SK-N-SH (cell line): ENCODE data around the gene TPO. TPM values are rescaled to one million over a fixed set of nuclear protein-coding genes. Genes with fewer than 3 reads are reported as not detected.

Experiments used
- CTCF ChIA-PET: fragments of 300-600, 350-600 bp; formaldehyde crosslinking; extraction: SDS; loops from one replicate; lab custom pipeline; 2021; lab: Yijun Ruan, JAX
- POLR2A ChIA-PET: fragments of 350-600 bp; sonication (Branson Sonifier 250); formaldehyde crosslinking; extraction: SDS; loops from one replicate; lab custom pipeline; 2020; ENCODE audit warnings: antibody characterized with exemption, inconsistent platforms; lab: Yijun Ruan, JAX
- DNase-seq: peaks from one replicate; pipeline ENCODE4 v3.0.0; 2012
- H2AFZ ChIP-seq: fragments of 200-600 bp; sonication (generic); 2 replicates; pipeline ENCODE4 v1.8.1; 2016; ENCODE audit warnings: antibody characterized with exemption, mild to moderate bottlenecking, low read depth
- H3F3A ChIP-seq: fragments of 200-600 bp; sonication (generic); replicated peaks from 2 replicates; pipeline ENCODE3; 2016; ENCODE audit warnings: antibody characterized with exemption, mild to moderate bottlenecking; ENCODE audit not compliant: insufficient read depth
- H3K27ac ChIP-seq, 2 experiments: fragments of 200-500 bp in 1 of 2; fragments of 200-600 bp in 1 of 2; sonication (Bioruptor generic) in 1 of 2; sonication (generic), shearing (Covaris generic) in 1 of 2; 2 replicates each; pipeline versions ENCODE4 v1.5.1 to v1.6.1; 2014 to 2016; ENCODE audit warnings: low read depth in 2 of 2, inconsistent platforms in 1 of 2, low read length in 1 of 2, mild to moderate bottlenecking in 1 of 2, mixed read lengths in 1 of 2
- H3K27me3 ChIP-seq: fragments of 200-600 bp; sonication (generic), shearing (Covaris generic); 2 replicates; pipeline ENCODE4 v1.6.1; 2016; ENCODE audit warnings: mixed run types; ENCODE audit not compliant: insufficient read depth
- H3K36me3 ChIP-seq, 2 experiments: fragments of 200-500 bp in 1 of 2; fragments of 200-600 bp in 1 of 2; sonication (Bioruptor generic) in 1 of 2; sonication (generic) in 1 of 2; replicated peaks in 1 of 2; 2 replicates each; pipeline versions ENCODE3 to v1.5.1; 2014 to 2016; ENCODE audit warnings: low read length in 1 of 2, mild to moderate bottlenecking in 1 of 2; ENCODE audit not compliant: insufficient read depth in 2 of 2, control insufficient read depth in 1 of 2
- H3K4me1 ChIP-seq, 2 experiments: fragments of 200-500 bp in 1 of 2; fragments of 200-600 bp in 1 of 2; sonication (Bioruptor generic) in 1 of 2; sonication (generic), shearing (Covaris generic) in 1 of 2; 2 replicates each; pipeline versions ENCODE4 v1.5.1 to v1.6.1; 2014 to 2016; ENCODE audit warnings: low read depth in 1 of 2, low read length in 1 of 2, mixed run types in 1 of 2; ENCODE audit not compliant: insufficient read depth in 2 of 2, control insufficient read depth in 1 of 2
- H3K4me2 ChIP-seq: fragments of 200-600 bp; sonication (generic), shearing (Covaris generic); 2 replicates; pipeline ENCODE4 v1.6.1; 2017; ENCODE audit warnings: mixed run types
- H3K4me3 ChIP-seq, 2 experiments: fragments of 200-500 bp in 1 of 2; fragments of 200-600 bp in 1 of 2; sonication (Bioruptor generic) in 1 of 2; sonication (generic), shearing (Covaris generic) in 1 of 2; 2 replicates each; pipeline versions ENCODE4 v1.5.1 to v1.8.1; 2014 to 2016; ENCODE audit warnings: low read depth in 2 of 2, inconsistent platforms in 1 of 2, low read length in 1 of 2, mild to moderate bottlenecking in 1 of 2, mixed read lengths in 1 of 2, moderate library complexity in 1 of 2
- H3K79me2 ChIP-seq: fragments of 200-600 bp; sonication (generic); 2 replicates; pipeline ENCODE4 v1.8.1; 2017; ENCODE audit warnings: mild to moderate bottlenecking; ENCODE audit not compliant: insufficient read depth
- H3K9ac ChIP-seq: fragments of 200-600 bp; sonication (generic); 2 replicates; pipeline ENCODE4 v1.6.1; 2017; ENCODE audit warnings: mixed run types
- H3K9me2 ChIP-seq: fragments of 200-600 bp; sonication (generic); 2 replicates; pipeline ENCODE4 v1.6.1; 2017; ENCODE audit warnings: mixed run types
- H3K9me3 ChIP-seq: fragments of 200-600 bp; sonication (generic); 2 replicates; pipeline ENCODE4 v1.6.1; 2017; ENCODE audit warnings: mixed run types, mild to moderate bottlenecking, moderate library complexity
- H4K20me1 ChIP-seq: fragments of 200-600 bp; sonication (generic); 2 replicates; pipeline ENCODE4 v1.6.1; 2017; ENCODE audit warnings: mild to moderate bottlenecking, mixed run types; ENCODE audit not compliant: insufficient read depth
- EP300 ChIP-seq, 2 experiments: IDR thresholded peaks; 2 replicates each; pipeline versions ENCODE4 v1.4.0 to v1.6.1; 2012; ENCODE audit warnings: borderline replicate concordance in 1 of 2, low read depth in 1 of 2, low read length in 1 of 2
- EZH2phosphoT487 ChIP-seq: fragments of 200-600 bp; sonication (generic); IDR thresholded peaks from 2 replicates; pipeline ENCODE4 v1.6.1; 2017; ENCODE audit warnings: low read depth, mixed run types, mild to moderate bottlenecking, antibody characterized with exemption, moderate library complexity, borderline replicate concordance
- FOXM1 ChIP-seq: IDR thresholded peaks from 2 replicates; pipeline ENCODE4 v1.4.0; 2012; ENCODE audit warnings: low read depth, mild to moderate bottlenecking
- IRF3 ChIP-seq: fragments of 150-350 bp; IDR thresholded peaks from 2 replicates; pipeline ENCODE4 v1.6.1; 2016; ENCODE audit warnings: mild to moderate bottlenecking, low read depth, low read length
- MAX ChIP-seq: IDR thresholded peaks from 2 replicates; pipeline ENCODE4 v1.4.0; 2012; ENCODE audit warnings: low read depth
- MEF2A ChIP-seq: IDR thresholded peaks from 2 replicates; pipeline ENCODE4 v1.4.0; 2012; ENCODE audit warnings: low read depth, borderline replicate concordance
- MXI1 ChIP-seq: IDR thresholded peaks from 2 replicates; pipeline ENCODE4 v1.6.1; 2012; ENCODE audit warnings: mild to moderate bottlenecking, low read depth, low read length, improper control_type of control experiment
- NFIC ChIP-seq: IDR thresholded peaks from 2 replicates; pipeline ENCODE4 v1.4.0; 2012; ENCODE audit warnings: borderline replicate concordance
- PBX3 ChIP-seq: IDR thresholded peaks from 2 replicates; pipeline ENCODE4; 2012
- RXRA ChIP-seq: IDR thresholded peaks from 2 replicates; pipeline ENCODE4 v1.4.0; 2012; ENCODE audit warnings: low read depth, mild to moderate bottlenecking, borderline replicate concordance
- SMC3 ChIP-seq: IDR thresholded peaks from 2 replicates; pipeline ENCODE4 v1.6.1; 2012; ENCODE audit warnings: low read depth, low read length, improper control_type of control experiment
- USF2 ChIP-seq: fragments of 150-350 bp; IDR thresholded peaks from 2 replicates; pipeline ENCODE4 v1.6.1; 2017; ENCODE audit warnings: antibody characterized with exemption, low read length, low read depth, borderline replicate concordance
- ZBTB33 ChIP-seq: IDR thresholded peaks from 2 replicates; pipeline ENCODE4 v1.4.0; 2012; ENCODE audit warnings: low read depth, borderline replicate concordance
- WGBS: methylation state at CpG from one replicate; pipeline ENCODE4 v1.1.6; 2017; ENCODE audit warnings: low lambda C conversion rate; 5-methylcytosine and 5-hydroxymethylcytosine counted together
- polyA plus RNA-seq, 3 experiments: library from polyadenylated mRNA; depleted of rRNA; stranded (reverse); fragments of >200 nt; gene quantifications; 2 replicates each; pipeline ENCODE4 v1.2.3, GENCODE V29; 2012

TPO gene
- polyA plus RNA-seq, 1 of the 3 experiments (the other 2 are of a cell fraction) = not detected

GRCh38 chr2:1503471-1504310, 90.4 kb downstream of the TPO start:
- H3K36me3 ChIP-seq = no peaks in the 10 kb centered on the region
- H3F3A ChIP-seq = no peaks in the 10 kb centered on the region
- H4K20me1 ChIP-seq = no peaks in the 10 kb centered on the region
- ChIA-PET CTCF (interaction anchor here (3.0 kb wide), 1 partner anchor 47 kb away, joined by 13 read pairs; no protein-coding TSS in a partner anchor), POLR2A (no interaction called here)
- no peak overlapping the region for H2AFZ ChIP-seq
- H3K9me3 ChIP-seq = no peaks in the 10 kb centered on the region
- H3K9me2 ChIP-seq = no peaks in the 10 kb centered on the region
- no peak overlapping the region for H3K4me3 ChIP-seq
- 55% methylated on average over 33 of the region's 36 CpGs for WGBS
- H3K4me1 ChIP-seq = no peaks in the 10 kb centered on the region
- no peaks in the 10 kb centered on the region for H3K79me2 ChIP-seq
- no peak overlapping the region for H3K4me2 ChIP-seq
- no peak for DNase-seq
- TF ChIP-seq MXI1 (no peak), NFIC (no peak), ZBTB33 (no peak), PBX3 (no peak), USF2 (no peak), EZH2phosphoT487 (no peak)
- no peak overlapping the region for H3K9ac ChIP-seq
- H3K27me3 ChIP-seq = no peaks in the 10 kb centered on the region
- H3K27ac ChIP-seq = no peak overlapping the region

- no peak overlapping the region for H3K4me3 ChIP-seq
- H3K9me2 ChIP-seq = no peaks in the 10 kb centered on the region
- POLR2A ChIA-PET = no interaction called here
- no peak overlapping the region for H3K4me2 ChIP-seq
- H2AFZ ChIP-seq = no peak overlapping the region
- no peak for TF ChIP-seq FOXM1
- TF ChIP-seq MXI1 = no peak
- no peak for TF ChIP-seq IRF3
- TF ChIP-seq RXRA = no peak
- TF ChIP-seq SMC3 = no peak
- TF ChIP-seq EP300 (IDR thresholded peaks at IDR 0.05; ENCODE audit: borderline replicate concordance in 1 of 2, low read depth in 1 of 2, low read length in 1 of 2) = no peak
- no peak for TF ChIP-seq NFIC
- no peak for TF ChIP-seq MEF2A
- TF ChIP-seq MAX = no peak
- TF ChIP-seq, all 33 proteins: peak for 0
- H3K9me3 ChIP-seq = no peaks in the 10 kb centered on the region
- H3K9ac ChIP-seq = no peak overlapping the region
- H3F3A ChIP-seq = no peaks in the 10 kb centered on the region
- H3K79me2 ChIP-seq = no peaks in the 10 kb centered on the region
- no peaks in the 10 kb centered on the region for H4K20me1 ChIP-seq
- no peak for DNase-seq
- WGBS = 65% methylated on average over 10 of the region's 10 CpGs
- H3K27me3 ChIP-seq = no peaks in the 10 kb centered on the region
- CTCF ChIA-PET = no interaction called here
- H3K27ac ChIP-seq = no peak overlapping the region
- H3K36me3 ChIP-seq = no peaks in the 10 kb centered on the region
- peaks cover 0 to 2% of the 10 kb centered on the region in 2 experiments; a peak in 1 of 4 replicates for H3K4me1 ChIP-seq
Observed at GRCh38 chr2:1504311-1504750, 91.1 kb downstream of the TPO start.
